A673 (cell line): Measurements from ENCODE around the gene HOXA13. TPM values are rescaled to one million over a fixed set of nuclear protein-coding genes. Genes with fewer than 3 reads are reported as not detected.

Source experiments
- BruUV-seq: library from RNA; stranded (reverse); fragments of 400-500 nt; replicated peaks from 2 replicates; lab custom pipeline; 2021; lab: Mats Ljungman, UMichigan
- CTCF ChIA-PET: fragments of 300-600 bp; sonication (Branson Sonifier 250); formaldehyde crosslinking; loops from one replicate; lab custom pipeline; 2022; ENCODE audit warnings: antibody characterized with exemption; lab: Charles Lee
- POLR2A ChIA-PET: fragments of 300-600 bp; sonication (Branson Sonifier 250); formaldehyde crosslinking; loops from one replicate; lab custom pipeline; 2022; ENCODE audit warnings: antibody characterized with exemption; ENCODE audit not compliant: low non-redundant PET; lab: Charles Lee
- DNase-seq: peaks from one replicate; pipeline ENCODE4 v3.0.0-alpha.2; 2015; ENCODE audit warnings: low spot score
- H3K27ac ChIP-seq: fragments of 200-600 bp; sonication (generic); 2 replicates; pipeline ENCODE4 v1.5.1; 2016; ENCODE audit warnings: mixed run types, low read depth, mild to moderate bottlenecking, mixed read lengths, antibody characterized with exemption, low read length; ENCODE audit not compliant: poor library complexity, severe bottlenecking
- H3K27me3 ChIP-seq: fragments of 200-600 bp; sonication (generic); replicated peaks from 2 replicates; pipeline ENCODE4 v1.6.1; 2017; ENCODE audit warnings: mixed run types, low read depth, mild to moderate bottlenecking, mixed read lengths, antibody characterized with exemption, low read length; ENCODE audit not compliant: insufficient read depth, poor library complexity
- H3K36me3 ChIP-seq: fragments of 200-600 bp; sonication (generic); 2 replicates; pipeline ENCODE4 v1.6.1; 2016; ENCODE audit warnings: mixed run types, mild to moderate bottlenecking, mixed read lengths, antibody characterized with exemption, low read length; ENCODE audit not compliant: insufficient read depth, poor library complexity, severe bottlenecking
- H3K4me1 ChIP-seq: fragments of 200-600 bp; sonication (generic); 2 replicates; pipeline ENCODE4 v1.6.1; 2017; ENCODE audit warnings: mixed run types, mild to moderate bottlenecking, mixed read lengths, antibody characterized with exemption, low read length; ENCODE audit not compliant: insufficient read depth, poor library complexity, severe bottlenecking
- H3K4me3 ChIP-seq: fragments of 200-600 bp; sonication (generic); 2 replicates; pipeline ENCODE4 v1.5.1; 2016; ENCODE audit warnings: low read depth, mixed run types, mild to moderate bottlenecking, mixed read lengths, low read length; ENCODE audit not compliant: poor library complexity, severe bottlenecking
- H3K9me3 ChIP-seq: fragments of 200-600 bp; sonication (generic); 2 replicates; pipeline ENCODE4 v1.6.1; 2016; ENCODE audit warnings: mixed run types, low read depth, mild to moderate bottlenecking, mixed read lengths, antibody characterized with exemption, low read length; ENCODE audit not compliant: poor library complexity, severe bottlenecking
- EZH2 ChIP-seq: fragments of 200-600 bp; sonication (generic); IDR thresholded peaks from 2 replicates; pipeline ENCODE4 v1.6.1; 2017; ENCODE audit warnings: borderline replicate concordance, low read depth, mild to moderate bottlenecking, mixed read lengths, antibody characterized with exemption, low read length; ENCODE audit not compliant: poor library complexity, severe bottlenecking
- intact Hi-C: fragments of 100-400 bp; cut with micrococcal nuclease; formaldehyde crosslinking; loops from one replicate; pipeline ENCODE4 v1.10.0; 2022; ENCODE audit not compliant: unreplicated experiment
- total RNA-seq: library from RNA; stranded (reverse); gene quantifications from 2 replicates; pipeline ENCODE4 v1.2.3, GENCODE V29; 2021
- TF ChIP-seq, protein P1 (sequence below): fragments of 300-800, 200-600 bp; sonication (generic); conservative IDR thresholded peaks from 2 replicates; pipeline ENCODE4 v1.5.1; 2017; ENCODE audit warnings: low read depth, mild to moderate bottlenecking, antibody characterized with exemption, low read length, moderate library complexity, mixed read lengths

The HOXA13 gene
- total RNA-seq, 1 experiment from 2014 or later, result not detected

DNA sequence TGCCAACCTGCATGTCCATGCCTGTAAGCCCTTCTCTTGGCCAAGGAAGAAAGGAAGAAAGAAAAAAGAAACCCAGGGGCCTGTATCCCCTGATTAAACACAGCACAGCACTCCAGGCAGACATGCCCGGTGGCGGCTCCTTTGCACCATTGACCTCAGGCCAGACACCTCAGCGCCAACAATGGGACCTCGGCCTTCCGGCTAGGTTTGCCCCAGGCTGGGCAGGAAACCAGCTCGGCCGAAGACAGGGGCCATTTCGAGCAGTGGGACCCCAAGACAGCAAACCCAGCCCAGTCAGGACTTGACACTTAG, 28.6 kb downstream of the HOXA13 start:
- Histone ChIP-seq H3K4me1 (peaks cover 7% of the 10 kb centered on the region), H3K4me3 (no peak overlapping the region), H3K27me3 (peaks cover 85% of the 10 kb centered on the region), H3K9me3 (no peaks in the 10 kb centered on the region), H3K36me3 (no peaks in the 10 kb centered on the region), H3K27ac (no peak overlapping the region)
- no peak for DNase-seq
- intact Hi-C loops, result no loop called here
- TF ChIP-seq EZH2, result no peak
- TF ChIP-seq, protein P1, sequence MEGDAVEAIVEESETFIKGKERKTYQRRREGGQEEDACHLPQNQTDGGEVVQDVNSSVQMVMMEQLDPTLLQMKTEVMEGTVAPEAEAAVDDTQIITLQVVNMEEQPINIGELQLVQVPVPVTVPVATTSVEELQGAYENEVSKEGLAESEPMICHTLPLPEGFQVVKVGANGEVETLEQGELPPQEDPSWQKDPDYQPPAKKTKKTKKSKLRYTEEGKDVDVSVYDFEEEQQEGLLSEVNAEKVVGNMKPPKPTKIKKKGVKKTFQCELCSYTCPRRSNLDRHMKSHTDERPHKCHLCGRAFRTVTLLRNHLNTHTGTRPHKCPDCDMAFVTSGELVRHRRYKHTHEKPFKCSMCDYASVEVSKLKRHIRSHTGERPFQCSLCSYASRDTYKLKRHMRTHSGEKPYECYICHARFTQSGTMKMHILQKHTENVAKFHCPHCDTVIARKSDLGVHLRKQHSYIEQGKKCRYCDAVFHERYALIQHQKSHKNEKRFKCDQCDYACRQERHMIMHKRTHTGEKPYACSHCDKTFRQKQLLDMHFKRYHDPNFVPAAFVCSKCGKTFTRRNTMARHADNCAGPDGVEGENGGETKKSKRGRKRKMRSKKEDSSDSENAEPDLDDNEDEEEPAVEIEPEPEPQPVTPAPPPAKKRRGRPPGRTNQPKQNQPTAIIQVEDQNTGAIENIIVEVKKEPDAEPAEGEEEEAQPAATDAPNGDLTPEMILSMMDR, result no peak
- CTCF ChIA-PET, result no interaction called here
- POLR2A ChIA-PET, result no interaction called here
- BruUV-seq, result no TSS peak

DNA sequence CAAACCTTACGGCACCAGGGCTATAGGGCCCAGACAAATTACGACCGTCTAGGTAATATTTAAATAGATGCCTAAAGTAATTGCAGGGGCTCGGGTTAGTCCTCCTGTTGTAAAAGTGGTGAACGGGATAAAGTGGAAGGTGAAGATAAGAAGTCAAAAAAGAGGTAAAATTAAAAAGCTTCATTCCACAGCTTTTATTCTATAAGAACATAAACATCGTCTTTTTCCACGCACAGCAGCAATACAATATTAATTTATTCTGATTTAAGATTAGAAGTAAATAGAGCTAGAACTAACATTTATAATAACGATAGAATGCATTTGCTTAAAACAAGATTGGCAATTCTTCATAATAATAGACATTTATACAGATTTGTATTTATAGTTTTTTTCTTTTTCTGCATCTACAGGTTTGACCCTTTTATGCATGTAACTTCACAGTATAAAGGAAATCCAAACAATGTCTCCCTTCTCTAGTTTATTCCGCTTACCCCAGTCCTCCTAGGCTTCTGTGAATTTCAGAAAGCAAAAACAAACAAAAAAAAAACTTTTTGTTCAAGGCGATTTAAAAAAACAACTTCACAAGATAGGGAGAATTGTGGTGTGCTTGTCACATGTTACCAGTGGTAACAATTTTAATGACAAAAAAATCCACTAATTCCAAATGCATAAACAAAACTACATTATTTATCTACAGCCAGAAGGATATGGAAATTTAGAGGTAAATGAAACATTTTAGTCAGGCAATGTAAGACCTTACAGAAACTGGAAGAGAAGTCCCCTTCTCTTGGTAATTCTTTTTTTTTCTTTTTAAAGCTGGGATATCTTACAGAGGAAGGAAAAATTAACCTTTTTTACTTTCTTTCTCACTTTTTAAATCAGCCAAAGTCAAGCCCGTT, 29.2 kb downstream of the HOXA13 start:
- no peak for DNase-seq
- Histone ChIP-seq H3K4me3 (no peak overlapping the region), H3K27me3 (peaks cover 88% of the 10 kb centered on the region), H3K4me1 (peaks cover 7% of the 10 kb centered on the region), H3K27ac (no peak overlapping the region), H3K36me3 (no peaks in the 10 kb centered on the region), H3K9me3 (no peaks in the 10 kb centered on the region)
- POLR2A ChIA-PET, result no interaction called here
- CTCF ChIA-PET, result no interaction called here
- TF ChIP-seq, protein P1, result no peak
- intact Hi-C loops, result no loop called here
- BruUV-seq, result no TSS peak

DNA sequence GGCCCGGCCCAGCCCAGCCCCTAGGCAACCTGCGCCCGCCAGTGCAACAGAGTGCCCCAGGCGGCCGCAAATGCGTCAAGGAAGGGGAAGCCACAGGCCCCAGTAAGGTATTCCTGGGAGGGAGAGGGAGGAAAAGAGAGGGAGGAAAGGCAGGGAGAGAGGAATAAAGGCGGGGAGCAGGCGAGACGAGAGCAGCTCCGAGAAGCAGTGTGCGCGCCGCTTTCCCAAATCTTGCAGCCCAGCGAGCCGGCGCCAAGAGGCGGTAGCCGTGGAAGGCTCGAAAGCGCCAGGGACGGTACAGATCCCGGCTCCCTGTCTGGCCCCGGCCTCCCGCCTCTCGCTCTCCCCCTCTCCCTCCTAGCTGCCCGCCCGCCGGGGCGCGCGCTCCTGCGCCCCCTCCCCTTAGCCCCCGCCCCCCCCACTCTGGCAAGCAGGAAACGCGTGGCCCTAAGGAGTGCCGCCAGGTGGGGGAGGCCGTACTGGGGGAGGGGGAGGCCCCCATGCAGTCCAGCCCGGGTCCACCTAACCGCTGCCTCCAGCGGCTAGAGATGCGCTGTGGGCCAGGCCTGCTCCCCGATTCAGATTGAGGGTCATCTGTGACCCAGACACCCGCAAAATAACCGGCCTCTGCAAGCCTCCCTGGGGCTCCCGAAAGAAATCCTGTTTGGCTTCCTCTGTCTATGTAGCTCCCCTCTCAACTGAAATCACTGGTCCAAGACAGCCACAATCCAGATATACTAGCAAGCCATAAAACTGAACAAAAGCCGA, 30.0 kb downstream of the HOXA13 start:
- no peak for TF ChIP-seq EZH2
- TF ChIP-seq, protein P1, result no peak
- no TSS peak for BruUV-seq
- intact Hi-C loops, result loop anchor here (10.0 kb wide), 1 partner anchor 1275 kb away; no protein-coding TSS in a partner anchor
- H3K9me3 ChIP-seq, result no peaks in the 10 kb centered on the region
- CTCF ChIA-PET, result no interaction called here
- H3K4me1 ChIP-seq, result peaks cover 7% of the 10 kb centered on the region
- H3K27me3 ChIP-seq, result peaks cover 88% of the 10 kb centered on the region
- H3K27ac ChIP-seq, result no peak overlapping the region
- H3K36me3 ChIP-seq, result no peaks in the 10 kb centered on the region
- POLR2A ChIA-PET, result no interaction called here
- no peak overlapping the region for H3K4me3 ChIP-seq
- no peak for DNase-seq
